Vagina (tissue), 2 donors: ENCODE results near the gene ZNF521. TPM values are rescaled to one million over a fixed set of nuclear protein-coding genes. Genes with fewer than 3 reads are reported as not detected.

Experiments
- DNase-seq, 2 donors: peaks; one replicate each; pipeline ENCODE4 v3.0.0-alpha.2; 2017; ENCODE audit errors: extremely low spot score in 2 of 2
- H3K27ac ChIP-seq: fragments of 200-600 bp; sonication (generic); one replicate; pipeline ENCODE4 v1.5.1; 2019
- H3K27me3 ChIP-seq: fragments of 200-600 bp; sonication (generic); one replicate; pipeline ENCODE4 v1.5.1; 2019
- H3K36me3 ChIP-seq, 2 donors: fragments of 200-600 bp; sonication (generic); one replicate each; pipeline ENCODE4 v1.5.1; 2017 to 2019
- H3K4me1 ChIP-seq: fragments of 200-600 bp; sonication (generic); one replicate; pipeline ENCODE4 v1.5.1; 2019
- H3K4me3 ChIP-seq, 2 donors: fragments of 200-600 bp; sonication (generic); 1 replicate in 1 of 2; 2 replicates in 1 of 2; pipeline ENCODE4 v1.5.1; 2016 to 2019
- H3K9me3 ChIP-seq: fragments of 200-600 bp; sonication (generic); one replicate; pipeline ENCODE4 v1.5.1; 2019
- POLR2A ChIP-seq, 2 donors: fragments of 450-650 bp; IDR thresholded peaks; one replicate each; pipeline ENCODE4 v1.6.1; 2017; ENCODE audit warnings: antibody characterized with exemption in 2 of 2, mild to moderate bottlenecking in 2 of 2, moderate library complexity in 2 of 2
- POLR2AphosphoS5 ChIP-seq, 2 donors: sonication (generic); formaldehyde crosslinking; IDR thresholded peaks; one replicate each; pipeline ENCODE4 v1.9.0; 2017; ENCODE audit warnings: antibody characterized with exemption in 2 of 2, mild to moderate bottlenecking in 2 of 2, low read depth in 1 of 2; ENCODE audit not compliant: insufficient read depth in 1 of 2
- intact Hi-C: fragments of 100-400 bp; cut with DNase I; formaldehyde crosslinking; loops from one replicate; pipeline ENCODE4 v1.15.1; 2023
- total RNA-seq: library from RNA; depleted of rRNA; stranded (reverse); fragments of >200 nt; gene quantifications from one replicate; pipeline ENCODE4 v1.2.3, GENCODE V29; 2016
- TF ChIP-seq, protein P1 (sequence below), 3 experiments: fragments of 450-650 bp in 2 of 3; fragments of 200-600 bp in 1 of 3; sonication (generic) in 1 of 3; IDR thresholded peaks; one replicate each; pipeline ENCODE4 v1.5.1; 2017 to 2019; ENCODE audit warnings: antibody characterized with exemption in 3 of 3, mild to moderate bottlenecking in 2 of 3, moderate library complexity in 2 of 3

ZNF521 gene
- total RNA-seq, 1 donor from 2014 or later, result 18.7 TPM

DNA sequence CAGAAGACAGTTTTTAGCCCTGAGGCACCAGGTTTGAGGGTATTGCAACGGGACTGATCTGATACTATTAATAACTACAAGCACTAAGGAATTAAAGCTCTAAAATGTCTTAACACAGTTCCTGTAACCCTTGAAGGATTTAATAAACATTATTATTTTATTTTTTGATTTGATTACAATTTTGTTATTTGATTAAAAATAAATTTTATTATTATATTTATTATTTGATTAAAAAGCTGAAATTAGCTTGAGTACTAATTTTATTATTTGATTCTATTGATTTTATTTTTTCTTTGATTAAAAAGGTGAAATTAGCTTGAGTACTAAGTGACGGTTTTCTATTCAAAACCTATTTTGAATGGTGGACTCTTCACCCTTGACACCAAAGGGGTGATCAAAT, 307.3 kb downstream of the ZNF521 start:
- Histone ChIP-seq H3K4me3 (no peak overlapping the region), H3K27ac (no peak overlapping the region), H3K9me3 (no peaks in the 10 kb centered on the region), H3K27me3 (no peaks in the 10 kb centered on the region), H3K36me3 (no peaks in the 10 kb centered on the region), H3K4me1 (no peaks in the 10 kb centered on the region)
- intact Hi-C loops, result no loop called here
- DNase-seq, result no peak
- TF ChIP-seq, protein P1, sequence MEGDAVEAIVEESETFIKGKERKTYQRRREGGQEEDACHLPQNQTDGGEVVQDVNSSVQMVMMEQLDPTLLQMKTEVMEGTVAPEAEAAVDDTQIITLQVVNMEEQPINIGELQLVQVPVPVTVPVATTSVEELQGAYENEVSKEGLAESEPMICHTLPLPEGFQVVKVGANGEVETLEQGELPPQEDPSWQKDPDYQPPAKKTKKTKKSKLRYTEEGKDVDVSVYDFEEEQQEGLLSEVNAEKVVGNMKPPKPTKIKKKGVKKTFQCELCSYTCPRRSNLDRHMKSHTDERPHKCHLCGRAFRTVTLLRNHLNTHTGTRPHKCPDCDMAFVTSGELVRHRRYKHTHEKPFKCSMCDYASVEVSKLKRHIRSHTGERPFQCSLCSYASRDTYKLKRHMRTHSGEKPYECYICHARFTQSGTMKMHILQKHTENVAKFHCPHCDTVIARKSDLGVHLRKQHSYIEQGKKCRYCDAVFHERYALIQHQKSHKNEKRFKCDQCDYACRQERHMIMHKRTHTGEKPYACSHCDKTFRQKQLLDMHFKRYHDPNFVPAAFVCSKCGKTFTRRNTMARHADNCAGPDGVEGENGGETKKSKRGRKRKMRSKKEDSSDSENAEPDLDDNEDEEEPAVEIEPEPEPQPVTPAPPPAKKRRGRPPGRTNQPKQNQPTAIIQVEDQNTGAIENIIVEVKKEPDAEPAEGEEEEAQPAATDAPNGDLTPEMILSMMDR (IDR thresholded peaks at IDR 0.05), result no peak
- TF ChIP-seq POLR2AphosphoS5 (IDR thresholded peaks at IDR 0.05; ENCODE audit: insufficient read depth in 1 of 2, low read depth in 1 of 2) (no peak), POLR2A (IDR thresholded peaks at IDR 0.05) (no peak)

DNA sequence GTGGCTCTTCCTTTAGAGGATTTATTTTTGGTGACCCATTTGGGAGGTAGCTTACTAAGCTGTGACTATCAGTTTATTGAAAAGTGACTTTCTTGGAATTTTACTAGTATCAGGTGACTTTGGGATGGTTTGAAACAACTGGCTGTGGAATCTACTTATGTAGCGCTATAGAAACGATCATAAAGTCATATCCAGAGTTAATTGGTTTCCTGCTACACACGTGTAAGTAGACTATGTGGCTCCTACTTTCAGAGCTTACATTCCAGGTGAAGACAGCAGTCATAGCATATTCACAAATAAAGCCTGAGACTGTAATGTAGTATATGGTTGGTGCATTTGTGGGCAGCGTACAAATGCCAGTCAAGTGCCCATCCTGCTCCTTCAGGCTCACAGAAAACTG, 308.9 kb downstream of the ZNF521 start:
- TF ChIP-seq, protein P1 (IDR thresholded peaks at IDR 0.05), result no peak
- TF ChIP-seq POLR2AphosphoS5 (IDR thresholded peaks at IDR 0.05; ENCODE audit: insufficient read depth in 1 of 2, low read depth in 1 of 2), result no peak
- no peak for TF ChIP-seq POLR2A (IDR thresholded peaks at IDR 0.05)
- DNase-seq, result no peak
- no peaks in the 10 kb centered on the region for H3K36me3 ChIP-seq
- H3K9me3 ChIP-seq, result no peaks in the 10 kb centered on the region
- no peak overlapping the region for H3K27ac ChIP-seq
- no peak overlapping the region for H3K4me3 ChIP-seq
- H3K27me3 ChIP-seq, result no peaks in the 10 kb centered on the region
- intact Hi-C loops, result no loop called here
- no peaks in the 10 kb centered on the region for H3K4me1 ChIP-seq

DNA sequence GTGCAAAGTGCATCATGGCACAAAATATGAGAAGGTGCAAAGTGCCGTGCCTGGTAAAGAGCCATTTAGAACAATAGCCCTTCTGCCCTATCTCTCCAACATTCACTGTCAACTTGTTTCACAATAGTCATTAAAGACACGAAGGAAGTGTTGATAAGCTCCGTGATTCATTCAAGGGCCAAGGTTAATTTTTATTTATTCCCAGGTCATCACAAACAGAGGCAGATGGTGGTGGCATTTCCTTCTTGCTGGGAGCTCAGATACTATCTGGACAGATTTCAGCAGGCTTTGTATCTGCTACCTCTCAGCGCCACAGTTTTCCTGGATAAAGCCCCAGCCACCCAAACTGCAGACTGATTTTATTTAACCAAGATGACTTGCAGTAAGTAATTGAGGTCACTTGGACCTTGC, 309.3 kb downstream of the ZNF521 start:
- Histone ChIP-seq H3K27me3 (no peaks in the 10 kb centered on the region), H3K36me3 (no peaks in the 10 kb centered on the region), H3K9me3 (no peaks in the 10 kb centered on the region), H3K4me1 (no peaks in the 10 kb centered on the region), H3K4me3 (no peak overlapping the region), H3K27ac (no peak overlapping the region)
- DNase-seq, result no peak
- intact Hi-C loops, result no loop called here
- TF ChIP-seq POLR2AphosphoS5 (IDR thresholded peaks at IDR 0.05; ENCODE audit: insufficient read depth in 1 of 2, low read depth in 1 of 2) (no peak), POLR2A (IDR thresholded peaks at IDR 0.05) (no peak)
- TF ChIP-seq, protein P1 (IDR thresholded peaks at IDR 0.05), result no peak

- H3K36me3 ChIP-seq, result no peaks in the 10 kb centered on the region
- no peak for DNase-seq
- H3K4me3 ChIP-seq, result no peak overlapping the region
- no peaks in the 10 kb centered on the region for H3K9me3 ChIP-seq
- H3K4me1 ChIP-seq, result no peaks in the 10 kb centered on the region
- TF ChIP-seq POLR2AphosphoS5 (IDR thresholded peaks at IDR 0.05; ENCODE audit: insufficient read depth in 1 of 2, low read depth in 1 of 2) (no peak), POLR2A (IDR thresholded peaks at IDR 0.05) (no peak)
- TF ChIP-seq, protein P1 (IDR thresholded peaks at IDR 0.05), result no peak
- no peak overlapping the region for H3K27ac ChIP-seq
- no peaks in the 10 kb centered on the region for H3K27me3 ChIP-seq
- intact Hi-C loops, result no loop called here
Measured at GRCh38 chr18:25039781-25040180, 312.2 kb downstream of the ZNF521 start.

- DNase-seq, result no peak
- H3K36me3 ChIP-seq, result no peaks in the 10 kb centered on the region
- H3K9me3 ChIP-seq, result no peaks in the 10 kb centered on the region
- H3K27me3 ChIP-seq, result no peaks in the 10 kb centered on the region
- H3K4me3 ChIP-seq, result no peak overlapping the region
- H3K4me1 ChIP-seq, result no peaks in the 10 kb centered on the region
- TF ChIP-seq POLR2A (IDR thresholded peaks at IDR 0.05) (no peak), POLR2AphosphoS5 (IDR thresholded peaks at IDR 0.05; ENCODE audit: insufficient read depth in 1 of 2, low read depth in 1 of 2) (no peak)
- TF ChIP-seq, protein P1 (IDR thresholded peaks at IDR 0.05), result no peak
- intact Hi-C loops, result no loop called here
- no peak overlapping the region for H3K27ac ChIP-seq
Measured at GRCh38 chr18:25038261-25038660, 313.7 kb downstream of the ZNF521 start.
